ENCODE data around the gene WDR91. TPM values are rescaled to one million over a fixed set of nuclear protein-coding genes. Genes with fewer than 3 reads are reported as not detected.

The WDR91 gene
- total and polyA plus RNA-seq, 8 donors = 22.9 to 67.6 (median 49.5) TPM

DNA sequence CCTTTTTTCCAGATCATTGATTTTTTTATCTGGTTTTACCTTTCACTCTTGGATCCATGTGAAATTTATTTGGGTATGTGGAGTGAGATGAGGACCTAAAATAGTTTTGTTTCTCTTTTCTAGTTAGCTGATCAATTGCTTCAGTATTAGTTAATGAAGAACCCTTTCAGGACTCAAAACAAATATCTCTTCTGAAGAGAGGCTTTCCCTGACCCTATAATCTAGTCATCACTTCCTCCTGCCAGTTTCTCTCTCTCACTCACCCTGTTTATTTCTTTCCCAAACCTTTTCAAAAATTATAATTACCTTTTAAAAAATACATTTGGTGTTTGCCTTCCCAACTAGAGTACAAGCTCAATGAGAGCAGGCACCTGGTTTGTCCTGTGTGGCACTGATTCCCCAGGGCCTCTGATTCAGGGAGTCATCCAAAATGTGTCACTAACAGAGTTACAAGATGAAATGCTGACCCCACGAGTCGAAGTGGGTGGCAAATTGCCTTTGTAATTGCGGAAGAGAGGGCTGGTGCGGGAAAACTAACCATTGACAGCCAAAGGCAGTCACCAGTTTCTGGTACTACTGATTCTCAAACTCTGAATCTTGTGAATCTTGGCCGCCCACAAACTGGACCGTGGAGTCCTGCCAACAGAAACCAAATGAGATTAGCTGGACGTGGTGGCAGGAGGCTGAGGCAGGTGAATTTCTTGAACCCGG is 61.1 kb downstream of the WDR91 start:
- Histone ChIP-seq H3K4me1 (peaks cover 7 to 50% of the 10 kb centered on the region in 2 donors), H3K36me3 (peaks cover 0 to 7% of the 10 kb centered on the region in 2 donors), H3K9me3 (no peaks in the 10 kb centered on the region), H3K27ac (peak overlapping the region; percentile 66 to 92), H3K4me3 (peak overlapping the region in 1 of 2 donors; percentile 52), H3K27me3 (no peaks in the 10 kb centered on the region)
- DNase-seq (no peak), ATAC-seq (no peak)
- TF ChIP-seq, protein P1, sequence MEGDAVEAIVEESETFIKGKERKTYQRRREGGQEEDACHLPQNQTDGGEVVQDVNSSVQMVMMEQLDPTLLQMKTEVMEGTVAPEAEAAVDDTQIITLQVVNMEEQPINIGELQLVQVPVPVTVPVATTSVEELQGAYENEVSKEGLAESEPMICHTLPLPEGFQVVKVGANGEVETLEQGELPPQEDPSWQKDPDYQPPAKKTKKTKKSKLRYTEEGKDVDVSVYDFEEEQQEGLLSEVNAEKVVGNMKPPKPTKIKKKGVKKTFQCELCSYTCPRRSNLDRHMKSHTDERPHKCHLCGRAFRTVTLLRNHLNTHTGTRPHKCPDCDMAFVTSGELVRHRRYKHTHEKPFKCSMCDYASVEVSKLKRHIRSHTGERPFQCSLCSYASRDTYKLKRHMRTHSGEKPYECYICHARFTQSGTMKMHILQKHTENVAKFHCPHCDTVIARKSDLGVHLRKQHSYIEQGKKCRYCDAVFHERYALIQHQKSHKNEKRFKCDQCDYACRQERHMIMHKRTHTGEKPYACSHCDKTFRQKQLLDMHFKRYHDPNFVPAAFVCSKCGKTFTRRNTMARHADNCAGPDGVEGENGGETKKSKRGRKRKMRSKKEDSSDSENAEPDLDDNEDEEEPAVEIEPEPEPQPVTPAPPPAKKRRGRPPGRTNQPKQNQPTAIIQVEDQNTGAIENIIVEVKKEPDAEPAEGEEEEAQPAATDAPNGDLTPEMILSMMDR (IDR thresholded peaks at IDR 0.05) = no peak
- intact Hi-C loops (cut with DNase I) = no loop called here

DNA sequence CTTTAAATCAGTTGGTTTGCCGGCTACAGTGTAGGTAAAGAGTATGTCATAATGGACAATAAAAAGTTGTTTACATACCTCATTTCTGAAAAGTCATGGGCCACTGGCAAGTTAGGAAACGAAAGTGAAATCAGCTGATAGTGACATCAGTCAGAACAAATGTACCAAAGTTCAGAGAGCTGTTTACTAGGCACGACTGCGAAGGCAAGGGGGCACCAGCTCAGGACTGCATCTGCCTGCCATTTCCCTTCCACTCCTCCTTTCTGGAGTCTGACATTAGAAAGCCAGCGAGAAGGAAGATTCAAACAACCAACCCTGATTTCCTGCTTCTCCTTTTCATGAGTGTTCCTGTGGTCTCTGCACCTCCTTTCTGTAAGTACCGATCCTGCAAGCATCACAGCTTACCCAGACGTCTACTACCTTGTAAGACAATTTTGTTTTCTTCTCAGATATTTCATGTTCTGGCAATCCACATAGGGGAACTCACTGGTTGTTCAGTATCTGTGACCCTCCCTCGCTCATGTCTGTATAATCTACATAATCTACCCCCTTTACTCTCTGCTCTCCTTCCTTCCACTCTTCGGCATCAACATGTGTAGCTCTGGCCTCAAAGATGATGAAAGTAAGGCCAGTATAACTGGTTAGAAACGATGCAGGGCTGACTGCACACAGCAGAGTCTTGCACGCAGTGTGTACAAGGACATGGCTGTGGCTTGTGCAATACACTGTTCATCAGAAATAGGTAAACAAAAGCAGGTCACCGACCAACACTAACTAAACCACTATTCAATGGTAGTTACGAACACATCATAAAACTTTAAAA is 63.2 kb downstream of the WDR91 start, which contains the start of gene TMEM140:
TSS of gene TMEM140 (plus strand) at position 174 of the 823 bp plus-strand sequence. CDS start 16,370 bp downstream, outside the sequence.
- ATAC-seq (peak; percentile 83), DNase-seq (peak in 1 of 4 donors; percentile 52)
- Histone ChIP-seq H3K4me1 (peaks cover 7 to 56% of the 10 kb centered on the region in 2 donors), H3K36me3 (peaks cover 0 to 6% of the 10 kb centered on the region in 2 donors), H3K27ac (peak within 1 kb of the TSS; percentile 92 to 97), H3K27me3 (no peaks in the 10 kb centered on the region), H3K9me3 (no peaks in the 10 kb centered on the region), H3K4me3 (peak within 1 kb of the TSS; percentile 33 to 52)
- intact Hi-C loops (cut with DNase I) = no loop called here
- TF ChIP-seq, protein P1 (IDR thresholded peaks at IDR 0.05) = no peak

DNA sequence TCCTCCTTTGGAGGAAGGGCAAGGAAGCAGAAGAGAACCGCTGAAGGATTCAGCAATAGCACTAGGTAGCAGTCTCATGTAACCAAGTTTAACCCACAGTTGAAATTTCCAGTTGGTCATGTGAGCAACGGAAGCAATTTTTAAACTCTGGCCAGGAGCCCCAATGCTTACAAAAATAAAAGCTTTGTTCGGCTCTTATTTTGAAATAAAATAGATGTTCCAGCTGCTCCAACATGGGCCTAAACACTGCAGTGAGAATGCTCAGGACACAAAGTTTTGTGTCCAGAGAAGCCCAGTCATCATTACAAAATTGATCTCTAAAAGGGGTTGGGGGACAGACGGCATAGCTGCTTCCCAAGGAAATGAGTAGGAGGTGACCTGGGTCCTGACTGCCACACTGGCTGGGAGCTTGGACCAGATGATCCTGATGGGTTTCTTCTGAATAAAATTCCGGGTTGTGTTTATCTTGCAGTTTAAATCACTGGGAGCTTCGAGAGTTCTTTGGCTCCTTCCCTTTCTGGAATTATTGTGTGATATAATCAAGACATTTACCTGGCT is 63.9 kb downstream of the WDR91 start:
- no peaks in the 10 kb centered on the region for H3K27me3 ChIP-seq
- H3K36me3 ChIP-seq = no peaks in the 10 kb centered on the region
- DNase-seq (peak in 1 of 4 donors; percentile 36), ATAC-seq (peak; percentile 34)
- no peaks in the 10 kb centered on the region for H3K9me3 ChIP-seq
- H3K27ac ChIP-seq = peak overlapping the region; percentile 92 to 97
- H3K4me1 ChIP-seq = peaks cover 7 to 56% of the 10 kb centered on the region in 2 donors
- intact Hi-C loops (cut with DNase I) = no loop called here
- TF ChIP-seq, protein P1 (IDR thresholded peaks at IDR 0.05) = no peak
- peak overlapping the region; percentile 33 to 52 for H3K4me3 ChIP-seq

DNA sequence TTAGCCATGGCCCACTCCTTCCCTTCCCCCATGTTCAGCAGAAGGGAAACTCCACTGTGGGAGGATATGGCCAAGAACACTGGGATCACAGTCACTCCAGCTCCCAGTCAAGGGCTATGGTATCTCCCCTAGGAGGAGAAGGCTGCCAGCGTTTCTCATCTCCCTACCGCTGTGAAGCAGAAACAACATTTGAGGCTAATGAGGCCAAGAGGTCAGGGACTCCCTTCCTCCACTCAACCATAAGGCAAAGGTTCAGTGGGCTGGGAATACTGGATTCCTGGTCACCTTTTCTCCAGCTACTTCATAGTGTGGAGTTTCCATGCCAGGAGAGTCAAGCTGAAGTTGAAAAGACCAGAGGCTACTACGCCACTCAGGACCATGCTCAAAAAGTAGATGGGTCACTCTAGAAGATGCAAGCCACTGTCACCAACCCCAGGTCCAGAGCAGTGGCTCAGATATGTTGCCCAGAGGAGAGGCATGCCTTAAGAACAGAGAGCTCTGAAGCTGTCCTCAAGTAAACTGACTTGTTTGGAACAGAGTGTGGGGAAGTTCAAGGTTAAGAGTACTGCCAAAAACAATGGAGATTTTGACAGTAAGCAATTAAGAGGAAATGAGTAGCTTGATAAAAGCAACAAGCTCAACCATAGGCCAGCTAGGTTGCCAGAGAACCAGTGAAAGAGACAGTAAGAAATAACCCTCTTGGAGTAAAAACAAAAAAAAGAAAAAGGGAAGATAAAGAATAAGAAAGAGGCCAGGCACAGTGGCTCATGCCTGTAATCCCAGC is 67.2 kb downstream of the WDR91 start:
- Histone ChIP-seq H3K36me3 (no peaks in the 10 kb centered on the region), H3K27ac (peak overlapping the region in 1 of 2 donors; percentile 60), H3K4me1 (peaks cover 6 to 28% of the 10 kb centered on the region in 2 donors), H3K27me3 (no peaks in the 10 kb centered on the region), H3K9me3 (no peaks in the 10 kb centered on the region), H3K4me3 (no peak overlapping the region)
- DNase-seq (no peak), ATAC-seq (no peak)
- intact Hi-C loops (cut with DNase I) = no loop called here
- TF ChIP-seq, protein P1 (IDR thresholded peaks at IDR 0.05) = no peak

Small RNA genes within 50 kb of the gene (microRNA-seq; reads per million reads assigned to microRNA genes)
- gene MIR6509 = 0.14 to 0.50 reads per million in 2 donors

Other genes with a start within 250 kb of the WDR91 start
- gene AGBL3, start 225.0 kb downstream of the WDR91 start, total RNA-seq = 1 to 10 TPM; 2.7 to 3.4 TPM
- gene AGBL3, start 225.0 kb downstream of the WDR91 start, polyA plus RNA-seq (ENCODE audit: insufficient read length in 6 of 6) = 10 to 100 TPM; 10.5 to 15.3 (median 12.5) TPM
- 10 to 100 TPM; 24.0 to 25.4 TPM for gene TMEM140, start 63.5 kb downstream of the WDR91 start, total RNA-seq
- gene TMEM140, start 63.5 kb downstream of the WDR91 start, polyA plus RNA-seq (ENCODE audit: insufficient read length in 6 of 6) = 10 to 100 TPM; 17.7 to 20.6 (median 18.9) TPM
- gene CYREN, start 40.8 kb downstream of the WDR91 start, total RNA-seq = 10 to 100 TPM; 32.1 to 39.9 TPM
- gene CYREN, start 40.8 kb downstream of the WDR91 start, polyA plus RNA-seq (ENCODE audit: insufficient read length in 6 of 6) = 10 to 100 TPM; 43.1 to 52.6 (median 48.0) TPM
- not detected for gene STRA8, start 22.3 kb upstream of the WDR91 start, total RNA-seq
- under 1 TPM in 5 of 6 donors, not detected in 1; 0.14 to 0.40 (median 0.20) TPM for gene STRA8, start 22.3 kb upstream of the WDR91 start, polyA plus RNA-seq (ENCODE audit: insufficient read length in 6 of 6)